Ammon's horn (tissue), 1 donor: ENCODE measurements around the gene P4HB.
"Not testable (repeated sequence)": the region's sequence is repeated elsewhere in the genome, so short reads cannot be mapped to it uniquely, and the experiment has no call there.

Source experiments
- DNase-seq: peaks from one replicate; pipeline ENCODE4 v3.0.0-alpha.2; 2016; ENCODE audit warnings: low spot score

The P4HB gene

GRCh38 chr17:81845881-81846742 is 14.2 kb downstream of the P4HB start:
- DNase-seq = no peak

GRCh38 chr17:81845361-81845760 is 15.0 kb downstream of the P4HB start:
- DNase-seq = no peak

GRCh38 chr17:81844887-81845286 is 15.4 kb downstream of the P4HB start:
- no peak for DNase-seq

GRCh38 chr17:81844327-81844851 is 15.9 kb downstream of the P4HB start:
- no peak for DNase-seq

GRCh38 chr17:81843713-81844326 is 16.5 kb downstream of the P4HB start:
- DNase-seq = no peak

GRCh38 chr17:81842725-81843504 is 17.4 kb downstream of the P4HB start:
- no peak for DNase-seq

GRCh38 chr17:81842378-81842724 is 18.0 kb downstream of the P4HB start:
- DNase-seq = no peak

GRCh38 chr17:81841866-81842265 is 18.5 kb downstream of the P4HB start:
- no peak for DNase-seq

GRCh38 chr17:81840826-81841778 is 19.2 kb downstream of the P4HB start:
- DNase-seq = no peak

GRCh38 chr17:81840059-81840458 is 20.3 kb downstream of the P4HB start:
- not testable (repeated sequence) for DNase-seq

- DNase-seq = no peak
Measured at GRCh38 chr17:81839301-81839700, 21.0 kb downstream of the P4HB start.

- no peak for DNase-seq
Measured at GRCh38 chr17:81838753-81839255, 21.5 kb downstream of the P4HB start.

- no peak for DNase-seq
Measured at GRCh38 chr17:81837641-81838040, 22.7 kb downstream of the P4HB start.

- no peak for DNase-seq
Measured at GRCh38 chr17:81834831-81835267, 25.5 kb downstream of the P4HB start, which contains the start of gene PPP1R27. Gene PPP1R27 (minus strand): TSS chr17:81835050. CDS start chr17:81834953, 97 bp downstream.

GRCh38 chr17:81833921-81834830 is 26.2 kb downstream of the P4HB start:
- no peak for DNase-seq

GRCh38 chr17:81833160-81833920 is 27.0 kb downstream of the P4HB start, which contains the start of gene MCRIP1:
Gene MCRIP1 (minus strand): TSS chr17:81833291. CDS start chr17:81824506, 8,785 bp downstream.
- DNase-seq = peak; percentile 90

GRCh38 chr17:81832608-81833159 is 27.7 kb downstream of the P4HB start:
- no peak for DNase-seq

- DNase-seq = no peak
Measured at GRCh38 chr17:81831957-81832607, 28.3 kb downstream of the P4HB start.
